Chondrocyte (in vitro differentiated cells): ENCODE measurements around the gene C18orf63. TPM values are rescaled to one million over a fixed set of nuclear protein-coding genes. Genes with fewer than 3 reads are reported as not detected.
A peak's percentile ranks its signal among the peaks of the same experiment; 100 is the strongest.

ENCODE experiments used
- DNase-seq: peaks from one replicate; pipeline ENCODE4 v3.0.0; 2021; ENCODE audit warnings: mixed read lengths, low spot score
- H3K27ac Mint-ChIP-seq: one replicate; pipeline ENCODE4 v1.8.0; 2021; ENCODE audit warnings: mild to moderate bottlenecking, moderate library complexity, mixed read lengths; ENCODE audit not compliant: unreplicated experiment
- H3K27me3 Mint-ChIP-seq: 2 replicates; pipeline ENCODE4 v1.8.0; 2021; ENCODE audit warnings: low read depth, mixed read lengths
- H3K36me3 Mint-ChIP-seq: 2 replicates; pipeline ENCODE4 v1.8.0; 2021; ENCODE audit warnings: low read depth, mixed read lengths
- H3K4me1 Mint-ChIP-seq: 2 replicates; pipeline ENCODE4 v1.8.0; 2021; ENCODE audit warnings: low read depth, mild to moderate bottlenecking, mixed read lengths
- H3K4me3 Mint-ChIP-seq: one replicate; pipeline ENCODE4 v1.8.0; 2021; ENCODE audit warnings: mild to moderate bottlenecking, moderate library complexity, mixed read lengths; ENCODE audit not compliant: unreplicated experiment
- H3K9me3 Mint-ChIP-seq: 2 replicates; pipeline ENCODE4 v1.8.0; 2021; ENCODE audit warnings: low read depth, mixed read lengths
- CTCF ChIP-seq: fragments of 200-600 bp; sonication (generic); IDR thresholded peaks from 2 replicates; pipeline ENCODE4 v1.5.0; 2021; ENCODE audit warnings: antibody characterized with exemption, mild to moderate bottlenecking, moderate library complexity
- total RNA-seq: library from RNA; stranded (reverse); gene quantifications from 3 replicates; pipeline ENCODE4 v1.2.1, GENCODE V29; 2021

Gene C18orf63
- total RNA-seq, 1 donor from 2014 or later: not detected

GRCh38 chr18:74348581-74348980 lies 32.9 kb downstream of the C18orf63 start:
- TF ChIP-seq CTCF: no peak
- Mint-ChIP-seq H3K4me1 (no peaks in the 10 kb centered on the region), H3K36me3 (no peaks in the 10 kb centered on the region), H3K27me3 (peaks cover 8% of the 10 kb centered on the region), H3K9me3 (no peaks in the 10 kb centered on the region), H3K27ac (no peak overlapping the region), H3K4me3 (no peak overlapping the region)
- DNase-seq: no peak

- H3K4me1 Mint-ChIP-seq: no peaks in the 10 kb centered on the region
These were observed 35.7 kb downstream of the C18orf63 start for GRCh38 chr18:74351354-74351753.

GRCh38 chr18:74353169-74353775 lies 37.6 kb downstream of the C18orf63 start:
- Mint-ChIP-seq H3K27ac (no peak overlapping the region), H3K9me3 (no peaks in the 10 kb centered on the region), H3K4me3 (no peak overlapping the region), H3K36me3 (no peaks in the 10 kb centered on the region), H3K4me1 (no peaks in the 10 kb centered on the region), H3K27me3 (peaks cover 15% of the 10 kb centered on the region)
- peak; percentile 85 for TF ChIP-seq CTCF
- DNase-seq: no peak

More at GRCh38 chr18:74351354-74351753, 35.7 kb downstream of the C18orf63 start:
- no peak for DNase-seq
- Mint-ChIP-seq H3K27ac (no peak overlapping the region), H3K9me3 (no peaks in the 10 kb centered on the region), H3K4me3 (no peak overlapping the region), H3K27me3 (peaks cover 12% of the 10 kb centered on the region), H3K36me3 (no peaks in the 10 kb centered on the region)
- TF ChIP-seq CTCF: no peak

- Mint-ChIP-seq H3K4me3 (no peak overlapping the region), H3K4me1 (no peaks in the 10 kb centered on the region), H3K27ac (no peak overlapping the region), H3K36me3 (no peaks in the 10 kb centered on the region), H3K9me3 (no peaks in the 10 kb centered on the region), H3K27me3 (peaks cover 28% of the 10 kb centered on the region)
- TF ChIP-seq CTCF: no peak
- DNase-seq: no peak
These were observed 41.3 kb downstream of the C18orf63 start for GRCh38 chr18:74356959-74357358.

- no peaks in the 10 kb centered on the region for H3K9me3 Mint-ChIP-seq
- H3K4me3 Mint-ChIP-seq: no peak overlapping the region
- no peak overlapping the region for H3K27ac Mint-ChIP-seq
- no peak for DNase-seq
- peaks cover 16% of the 10 kb centered on the region for H3K27me3 Mint-ChIP-seq
- no peak for TF ChIP-seq CTCF
- H3K36me3 Mint-ChIP-seq: no peaks in the 10 kb centered on the region
- H3K4me1 Mint-ChIP-seq: no peaks in the 10 kb centered on the region
These were observed 45.4 kb downstream of the C18orf63 start for GRCh38 chr18:74360852-74361655.
